Bronchial epithelial cell (primary cell): Measurements from ENCODE around the gene CTDNEP1. TPM values are rescaled to one million over a fixed set of nuclear protein-coding genes. Genes with fewer than 3 reads are reported as not detected.

Experiments used
- DNase-seq: peaks from one replicate; pipeline ENCODE4 v3.0.0-alpha.2; 2010; ENCODE audit warnings: low read depth
- FAIRE-seq: peaks from 2 replicates; lab custom pipeline; 2011; peaks lifted over from hg19 to GRCh38; lab: Jason Lieb, UNC
- H3K27me3 ChIP-seq: 2 replicates; pipeline ENCODE4 v1.5.1; 2011; ENCODE audit warnings: low read length; ENCODE audit not compliant: control insufficient read depth, insufficient read depth
- H3K36me3 ChIP-seq: 2 replicates; pipeline ENCODE4 v1.5.1; 2011; ENCODE audit warnings: low read length; ENCODE audit not compliant: control insufficient read depth, insufficient read depth
- H3K4me3 ChIP-seq: 2 replicates; pipeline ENCODE4 v1.5.1; 2011; ENCODE audit warnings: mild to moderate bottlenecking, low read depth, low read length, control low read depth
- CTCF ChIP-seq: IDR thresholded peaks from 2 replicates; pipeline ENCODE4 v1.5.1; 2011; ENCODE audit warnings: mild to moderate bottlenecking, moderate library complexity, low read length, control low read depth, inconsistent platforms; ENCODE audit not compliant: insufficient read depth, severe bottlenecking
- total RNA-seq: library from RNA; depleted of rRNA; stranded (reverse); fragments of >200 nt; gene quantifications from 2 replicates; pipeline ENCODE4 v1.2.1, GENCODE V29; 2014

The CTDNEP1 gene
- total RNA-seq, 1 donor from 2014 or later, result 17.6 TPM

DNA sequence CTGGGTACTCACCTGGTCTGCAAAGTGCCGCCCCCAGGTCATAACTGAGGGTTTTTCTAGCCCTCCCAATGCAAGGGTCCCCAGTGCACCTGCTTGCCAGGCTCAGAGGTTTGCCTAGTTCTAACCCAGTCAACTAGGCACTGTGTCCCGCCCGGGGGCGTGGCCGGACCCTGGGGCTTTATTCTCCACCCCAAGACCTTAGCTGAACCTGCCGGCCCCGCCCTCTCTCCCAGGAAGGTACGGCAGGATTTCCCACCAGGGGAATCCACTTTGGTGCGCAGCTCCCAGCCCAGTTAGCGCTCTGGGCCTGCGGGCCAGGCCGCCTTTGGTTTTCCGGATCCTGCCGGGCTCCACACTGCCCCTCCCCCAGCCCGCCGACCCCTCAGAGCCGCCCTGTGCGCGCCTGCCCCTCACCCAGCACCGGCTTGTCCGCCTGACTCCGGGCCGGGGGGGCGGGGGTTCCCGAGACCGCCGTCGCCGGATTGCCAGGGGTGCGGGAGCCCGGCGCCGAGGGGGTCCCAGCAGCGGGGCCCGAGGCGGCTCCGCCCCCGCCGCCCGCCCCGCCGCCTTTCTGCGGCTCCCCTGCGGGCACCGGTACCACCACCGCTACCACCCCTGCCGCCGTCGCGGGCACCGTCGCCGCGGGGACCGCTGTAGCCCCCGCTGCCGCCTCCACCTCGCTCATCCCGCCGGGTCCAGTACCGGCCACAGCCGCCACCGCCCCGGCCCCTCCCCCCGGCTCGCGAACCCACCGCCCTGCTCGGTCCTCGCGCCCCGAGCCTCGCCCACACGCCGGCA, 42.5 kb upstream of the CTDNEP1 start:
- peak overlapping the region; percentile 34 for H3K4me3 ChIP-seq
- peaks cover 3% of the 10 kb centered on the region for H3K27me3 ChIP-seq
- FAIRE-seq, result no peak

GRCh38 chr17:7293159-7293558, 41.6 kb upstream of the CTDNEP1 start:
- H3K4me3 ChIP-seq, result no peak overlapping the region
- peaks cover 3% of the 10 kb centered on the region for H3K27me3 ChIP-seq
- peak; percentile 64 for FAIRE-seq
- no peak for TF ChIP-seq CTCF
- no peak for DNase-seq
- H3K36me3 ChIP-seq, result no peaks in the 10 kb centered on the region

More for the DNA sequence above, 42.5 kb upstream of the CTDNEP1 start:
- no peaks in the 10 kb centered on the region for H3K36me3 ChIP-seq
- no peak for DNase-seq
- no peak for TF ChIP-seq CTCF

GRCh38 chr17:7292729-7293128, 41.2 kb upstream of the CTDNEP1 start:
- H3K27me3 ChIP-seq, result peaks cover 3% of the 10 kb centered on the region
- no peak for TF ChIP-seq CTCF

GRCh38 chr17:7292194-7292593, 40.7 kb upstream of the CTDNEP1 start:
- Histone ChIP-seq H3K36me3 (no peaks in the 10 kb centered on the region), H3K27me3 (peaks cover 3% of the 10 kb centered on the region), H3K4me3 (no peak overlapping the region)
- no peak for TF ChIP-seq CTCF
- DNase-seq, result no peak
- FAIRE-seq, result no peak

More at GRCh38 chr17:7292729-7293128, 41.2 kb upstream of the CTDNEP1 start:
- H3K36me3 ChIP-seq, result no peaks in the 10 kb centered on the region
- no peak overlapping the region for H3K4me3 ChIP-seq
- DNase-seq (no peak), FAIRE-seq (no peak)

DNA sequence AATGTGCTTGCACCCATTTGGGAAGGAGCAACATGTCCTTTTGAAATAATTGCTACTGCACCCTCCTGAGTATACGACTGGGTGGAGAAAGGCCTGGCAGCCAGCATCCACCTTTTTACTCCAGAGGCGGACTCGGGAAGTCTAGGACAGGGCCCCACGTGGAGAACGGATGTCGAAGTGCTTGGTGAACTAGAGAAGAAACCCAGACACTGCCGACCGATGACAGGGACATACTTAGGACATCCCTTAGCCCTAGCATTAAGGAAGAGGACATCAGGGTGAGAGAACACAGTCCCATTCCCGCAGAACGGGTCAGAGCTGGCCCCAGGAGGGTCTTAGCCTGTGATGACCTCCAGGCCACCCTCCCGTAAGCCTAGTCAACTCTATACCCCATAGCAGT, 39.2 kb upstream of the CTDNEP1 start:
- no peak for FAIRE-seq
- Histone ChIP-seq H3K27me3 (peaks cover 3% of the 10 kb centered on the region), H3K36me3 (no peaks in the 10 kb centered on the region), H3K4me3 (no peak overlapping the region)
- DNase-seq, result no peak
- TF ChIP-seq CTCF, result no peak
